Neural cell (in vitro differentiated cells): ENCODE data around the gene TMEM52B.

Experiments
- CTCF ChIP-seq: fragments of 450-650 bp; IDR thresholded peaks from 2 replicates; pipeline ENCODE4 v1.5.1; 2014; ENCODE audit warnings: antibody characterized with exemption, mild to moderate bottlenecking, moderate library complexity; ENCODE audit not compliant: poor library complexity, severe bottlenecking
- TAF1 ChIP-seq: IDR thresholded peaks from 2 replicates; pipeline ENCODE4 v1.6.1; 2012; ENCODE audit warnings: low read depth

DNA sequence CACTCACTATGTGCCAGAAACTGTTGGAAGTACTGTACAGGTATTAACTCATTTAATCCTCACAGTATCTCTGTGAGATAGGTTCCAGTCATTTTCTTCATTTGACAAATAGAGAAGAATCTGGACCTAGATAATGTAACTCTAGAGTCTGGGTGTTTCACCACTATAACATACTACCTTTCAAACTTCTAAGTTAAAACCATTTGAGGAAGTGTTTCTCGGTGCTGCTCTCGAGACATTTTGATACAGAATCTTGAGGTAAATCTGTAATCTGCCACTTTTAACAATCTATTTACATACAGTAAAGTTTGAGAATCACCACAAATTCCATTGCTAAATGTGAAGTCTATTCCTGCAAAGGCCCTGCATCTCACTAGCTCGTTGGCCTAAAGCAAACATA, 15.7 kb upstream of the TMEM52B start:
- TF ChIP-seq CTCF (no peak), TAF1 (no peak)
